GM13976 (cell line): Measurements from ENCODE around the gene VCAN.

Experiments
- DNase-seq: peaks from one replicate; pipeline ENCODE4 v3.0.0; 2012; ENCODE audit warnings: low spot score
- in situ Hi-C: fragments of 300-500 bp; cut with MboI; formaldehyde crosslinking; loops from one replicate; pipeline ENCODE4 v1.12.0; 2022; ENCODE audit warnings: low sequenced_read_pairs, mixed read lengths, inconsistent platforms; ENCODE audit not compliant: unreplicated experiment
- TF ChIP-seq, protein P1 (sequence below): IDR thresholded peaks from 2 replicates; pipeline ENCODE4 v1.5.1; 2012; ENCODE audit warnings: borderline replicate concordance, mild to moderate bottlenecking; ENCODE audit not compliant: insufficient read depth; ENCODE audit errors: extremely low read depth, missing control alignments, control extremely low read depth

Gene VCAN

DNA sequence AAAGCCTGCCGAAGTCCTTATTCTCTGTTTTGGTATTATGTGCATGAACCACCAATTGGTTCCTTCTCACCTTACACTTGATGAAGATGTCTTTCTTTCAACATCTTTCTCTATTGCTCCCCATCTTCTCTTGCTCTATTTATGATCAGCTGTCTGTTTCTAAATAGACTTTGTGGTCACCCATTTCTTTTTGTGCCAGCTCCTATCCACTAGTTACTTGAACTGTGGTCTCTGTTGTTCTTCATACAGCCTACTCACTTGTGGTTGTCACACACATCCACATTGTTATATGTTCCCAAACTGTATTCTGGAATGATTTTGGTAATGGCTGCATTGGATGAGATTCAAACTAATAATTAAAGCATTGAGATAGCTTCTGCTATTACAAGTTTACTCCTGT lies 11.4 kb downstream of the VCAN start:
- DNase-seq, result no peak
- in situ Hi-C loops, result no loop called here
- TF ChIP-seq, protein P1, sequence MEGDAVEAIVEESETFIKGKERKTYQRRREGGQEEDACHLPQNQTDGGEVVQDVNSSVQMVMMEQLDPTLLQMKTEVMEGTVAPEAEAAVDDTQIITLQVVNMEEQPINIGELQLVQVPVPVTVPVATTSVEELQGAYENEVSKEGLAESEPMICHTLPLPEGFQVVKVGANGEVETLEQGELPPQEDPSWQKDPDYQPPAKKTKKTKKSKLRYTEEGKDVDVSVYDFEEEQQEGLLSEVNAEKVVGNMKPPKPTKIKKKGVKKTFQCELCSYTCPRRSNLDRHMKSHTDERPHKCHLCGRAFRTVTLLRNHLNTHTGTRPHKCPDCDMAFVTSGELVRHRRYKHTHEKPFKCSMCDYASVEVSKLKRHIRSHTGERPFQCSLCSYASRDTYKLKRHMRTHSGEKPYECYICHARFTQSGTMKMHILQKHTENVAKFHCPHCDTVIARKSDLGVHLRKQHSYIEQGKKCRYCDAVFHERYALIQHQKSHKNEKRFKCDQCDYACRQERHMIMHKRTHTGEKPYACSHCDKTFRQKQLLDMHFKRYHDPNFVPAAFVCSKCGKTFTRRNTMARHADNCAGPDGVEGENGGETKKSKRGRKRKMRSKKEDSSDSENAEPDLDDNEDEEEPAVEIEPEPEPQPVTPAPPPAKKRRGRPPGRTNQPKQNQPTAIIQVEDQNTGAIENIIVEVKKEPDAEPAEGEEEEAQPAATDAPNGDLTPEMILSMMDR, result no peak

DNA sequence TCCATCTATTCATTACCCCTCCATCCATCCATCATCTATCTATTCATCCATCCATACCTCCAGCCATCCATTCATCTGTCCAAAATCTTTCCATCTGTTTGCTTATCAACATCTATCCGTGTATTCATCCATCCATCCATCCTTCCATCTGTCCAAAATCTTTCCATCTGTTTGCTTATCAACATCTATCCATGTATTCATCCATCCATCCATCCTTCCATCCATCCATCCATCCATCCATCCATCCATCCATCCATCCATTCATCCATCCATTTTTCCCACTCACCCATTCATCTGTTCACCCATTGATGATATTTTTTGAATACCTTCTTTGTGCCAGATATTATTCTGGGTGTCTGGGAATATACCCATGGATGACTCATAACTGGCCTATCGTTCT lies 12.8 kb downstream of the VCAN start:
- TF ChIP-seq, protein P1, result no peak
- in situ Hi-C loops, result no loop called here
- no peak for DNase-seq

DNA sequence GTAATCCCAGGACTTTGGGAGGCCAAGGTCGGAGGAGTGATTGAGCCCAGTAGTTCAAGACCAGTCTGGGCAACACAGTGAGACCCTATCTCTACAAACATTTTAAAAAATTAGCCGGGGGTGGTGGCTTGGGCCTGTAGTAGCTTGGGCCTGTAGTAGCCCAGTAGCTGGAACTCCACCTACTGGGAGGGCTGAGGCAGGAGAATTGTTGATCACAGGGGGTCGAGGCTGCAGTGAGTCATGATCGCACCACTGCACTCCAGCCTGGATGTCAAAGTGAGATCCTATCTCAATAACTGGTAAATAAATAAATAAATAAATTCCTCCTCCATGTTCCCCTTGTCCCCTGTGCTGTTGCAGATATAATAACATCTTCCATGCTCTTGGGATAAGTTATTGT lies 14.3 kb downstream of the VCAN start:
- TF ChIP-seq, protein P1, result no peak
- no peak for DNase-seq
- in situ Hi-C loops, result no loop called here

- no peak for DNase-seq
- in situ Hi-C loops, result no loop called here
- TF ChIP-seq, protein P1, result no peak
Measured at GRCh38 chr5:83487155-83487554, 15.6 kb downstream of the VCAN start.

DNA sequence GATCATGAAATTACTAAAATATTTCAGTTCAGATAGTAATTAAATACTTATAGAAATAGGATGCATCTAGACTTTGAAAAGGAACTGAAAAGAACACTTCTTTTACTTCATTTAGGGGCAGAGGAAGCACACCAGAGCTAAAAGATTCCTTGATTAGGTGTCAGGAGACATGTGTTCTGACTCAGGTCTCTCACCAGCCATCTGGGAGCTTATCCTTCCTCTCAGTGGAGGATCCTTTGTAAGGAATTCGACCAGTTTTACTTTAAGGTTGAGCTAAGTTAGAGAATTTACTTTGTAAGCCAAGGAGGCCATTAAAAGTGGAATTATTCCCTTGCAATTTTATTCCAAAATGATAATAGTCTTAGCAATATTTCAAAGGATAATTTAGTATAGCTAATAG lies 16.7 kb downstream of the VCAN start:
- TF ChIP-seq, protein P1, result no peak
- no peak for DNase-seq
- in situ Hi-C loops, result no loop called here

- no peak for DNase-seq
- TF ChIP-seq, protein P1, result no peak
- in situ Hi-C loops, result no loop called here
Measured at GRCh38 chr5:83488821-83489220, 17.3 kb downstream of the VCAN start.

DNA sequence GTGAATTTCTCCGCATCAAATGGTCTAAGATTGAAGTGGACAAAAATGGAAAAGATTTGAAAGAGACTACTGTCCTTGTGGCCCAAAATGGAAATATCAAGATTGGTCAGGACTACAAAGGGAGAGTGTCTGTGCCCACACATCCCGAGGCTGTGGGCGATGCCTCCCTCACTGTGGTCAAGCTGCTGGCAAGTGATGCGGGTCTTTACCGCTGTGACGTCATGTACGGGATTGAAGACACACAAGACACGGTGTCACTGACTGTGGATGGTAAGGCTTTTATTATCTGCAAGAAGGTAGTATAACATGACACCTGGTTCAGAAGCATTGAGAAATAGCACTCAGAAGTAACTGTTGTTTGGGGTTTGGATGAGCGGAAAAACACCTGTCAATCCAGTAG lies 18.7 kb downstream of the VCAN start:
- in situ Hi-C loops, result no loop called here
- TF ChIP-seq, protein P1, result no peak

More for the DNA sequence above, 18.7 kb downstream of the VCAN start:
- no peak for DNase-seq
